ENCODE data around the gene ARF1.

Gene ARF1

GRCh38 chr1:228050571-228051231 is 31.8 kb upstream of the ARF1 start:
- TF ChIP-seq CTCF (IDR thresholded peaks at IDR 0.05; ENCODE audit: low read depth, low read length, missing control alignments), result no peak
- DNase-seq (ENCODE audit: low read depth), result no peak
- H3K4me3 ChIP-seq (ENCODE audit: low read depth, low read length), result no peak overlapping the region

GRCh38 chr1:228058172-228058948 is 24.1 kb upstream of the ARF1 start:
- no peak for TF ChIP-seq CTCF (IDR thresholded peaks at IDR 0.05; ENCODE audit: low read depth, low read length, missing control alignments)
- DNase-seq (ENCODE audit: low read depth), result no peak
- H3K4me3 ChIP-seq (ENCODE audit: low read depth, low read length), result no peak overlapping the region

- no peak overlapping the region for H3K4me3 ChIP-seq (ENCODE audit: low read depth, low read length)
- no peak for DNase-seq (ENCODE audit: low read depth)
- no peak for TF ChIP-seq CTCF (IDR thresholded peaks at IDR 0.05; ENCODE audit: low read depth, low read length, missing control alignments)
Measured at GRCh38 chr1:228058949-228059633, 23.4 kb upstream of the ARF1 start.

GRCh38 chr1:228059634-228060457 is 22.7 kb upstream of the ARF1 start:
- no peak for DNase-seq (ENCODE audit: low read depth)
- no peak for TF ChIP-seq CTCF (IDR thresholded peaks at IDR 0.05; ENCODE audit: low read depth, low read length, missing control alignments)
- H3K4me3 ChIP-seq (ENCODE audit: low read depth, low read length), result no peak overlapping the region

GRCh38 chr1:228060458-228061190 is 21.9 kb upstream of the ARF1 start:
- no peak for TF ChIP-seq CTCF (IDR thresholded peaks at IDR 0.05; ENCODE audit: low read depth, low read length, missing control alignments)
- no peak for DNase-seq (ENCODE audit: low read depth)
- H3K4me3 ChIP-seq (ENCODE audit: low read depth, low read length), result no peak overlapping the region
